Activated CD8-positive, alpha-beta memory T cell treated with anti-CD3 and anti-CD28 coated beads, Interleukin-2, amount 50 U/mL, for 24 hours (primary cell): ENCODE data around the gene MANEAL.

ENCODE experiments used
- DNase-seq: peaks from one replicate; pipeline ENCODE4 v3.0.0-alpha.2; 2020; ENCODE audit errors: extremely low read depth

The MANEAL gene

DNA sequence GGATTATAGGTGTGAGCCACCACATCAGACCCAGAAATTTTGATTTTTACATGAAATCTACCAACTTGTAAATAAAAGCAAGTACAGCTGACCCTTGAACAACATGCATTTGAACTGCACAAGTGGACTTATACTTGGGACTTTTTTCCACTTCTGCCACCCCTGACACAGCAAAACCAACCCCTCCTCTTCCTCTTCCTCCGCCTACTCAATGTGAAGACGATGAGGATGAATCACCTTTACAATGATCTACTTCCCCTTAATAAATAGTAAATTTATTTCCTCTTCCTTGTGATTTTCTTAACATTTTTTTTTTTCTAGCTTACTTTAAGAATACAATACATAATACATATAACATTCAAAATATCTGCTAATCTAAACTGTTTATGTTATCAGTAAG lies 31.9 kb downstream of the MANEAL start:
- no peak for DNase-seq

DNA sequence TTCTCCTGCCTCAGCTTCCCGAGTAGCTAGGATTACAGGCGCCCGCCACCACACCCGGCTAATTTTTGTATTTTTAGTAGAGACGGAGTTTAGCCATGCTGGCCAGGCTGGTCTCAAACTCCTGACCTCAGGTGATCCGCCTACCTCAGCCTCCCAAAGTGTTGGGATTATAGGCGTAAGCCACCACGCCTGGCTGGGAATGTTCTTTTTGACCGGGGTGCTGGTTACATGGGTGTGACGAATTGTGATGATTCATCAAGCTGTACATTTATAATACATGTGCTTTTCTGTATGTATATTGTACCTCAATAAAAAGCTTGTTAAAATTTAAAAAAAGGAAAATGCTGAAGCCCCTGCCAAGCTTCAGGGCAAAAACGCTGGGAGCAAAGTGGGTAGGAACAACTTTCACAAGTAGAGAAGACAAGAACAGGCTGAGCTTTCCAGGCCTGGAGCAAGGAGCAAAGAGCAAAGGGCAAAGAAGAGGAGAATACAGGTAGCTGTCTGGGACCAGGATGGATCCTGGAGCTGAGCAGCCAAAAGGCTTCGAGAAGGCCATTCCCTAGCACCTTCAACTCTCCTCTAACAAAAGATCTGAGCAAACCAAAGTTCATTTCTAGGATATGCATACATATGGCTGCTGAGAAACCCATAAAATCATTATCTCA lies 34.9 kb downstream of the MANEAL start:
- no peak for DNase-seq

DNA sequence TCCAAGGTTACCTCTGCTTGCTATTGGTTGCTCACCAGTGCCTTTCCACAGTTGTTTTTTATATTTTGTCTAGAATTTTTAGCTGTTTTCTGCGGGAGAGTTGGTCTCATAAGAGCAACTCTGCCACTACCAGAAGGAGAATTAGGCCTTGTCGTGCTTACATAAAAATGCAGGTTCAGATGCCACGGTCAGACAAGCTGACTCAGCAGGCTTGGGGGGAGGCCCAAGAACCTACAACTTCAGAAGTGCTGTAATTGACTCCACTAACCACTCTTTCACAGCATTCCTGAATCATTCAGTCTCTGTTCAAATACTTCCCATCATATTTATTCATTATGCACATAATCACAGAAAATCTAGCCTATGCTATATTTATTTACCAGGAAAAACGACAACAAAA lies 37.5 kb downstream of the MANEAL start:
- no peak for DNase-seq

DNA sequence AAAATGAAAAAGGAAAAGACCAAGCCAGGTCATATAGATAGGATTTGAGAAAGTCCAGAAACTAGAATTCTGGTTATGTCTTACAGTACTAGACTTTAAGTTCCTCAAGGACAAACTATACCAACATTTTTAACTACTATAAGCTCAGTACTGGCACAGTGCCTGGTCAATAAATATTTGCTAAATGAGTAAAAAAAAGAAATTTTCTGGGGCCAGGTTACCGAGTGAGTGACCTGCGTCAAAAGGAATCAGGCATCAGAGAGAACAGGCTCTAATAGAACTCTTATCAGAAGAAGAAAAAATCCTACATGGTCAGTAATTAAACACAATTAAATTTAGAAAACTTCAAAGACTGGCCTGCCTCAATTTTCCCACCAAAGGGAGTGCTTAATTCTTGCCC lies 38.2 kb downstream of the MANEAL start:
- DNase-seq, result no peak

DNA sequence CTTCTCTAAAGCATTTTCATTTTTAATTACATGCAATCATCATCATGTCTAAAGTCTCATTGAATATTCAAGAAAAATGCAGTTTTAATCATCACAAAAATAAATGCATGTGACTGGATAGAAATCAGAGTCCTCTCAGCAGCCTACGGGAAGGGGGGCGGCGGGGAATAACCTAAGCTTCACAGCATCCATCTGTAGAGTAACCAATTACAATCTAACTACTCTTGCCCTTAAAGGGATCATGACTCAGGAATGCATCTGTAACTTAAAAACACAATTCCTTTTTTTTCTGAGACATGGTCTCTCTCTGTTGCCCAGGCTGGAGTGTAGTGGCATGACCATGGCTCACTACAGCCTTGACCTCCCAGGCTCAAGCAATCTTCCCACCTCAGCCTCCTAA lies 43.1 kb downstream of the MANEAL start:
- DNase-seq, result no peak

DNA sequence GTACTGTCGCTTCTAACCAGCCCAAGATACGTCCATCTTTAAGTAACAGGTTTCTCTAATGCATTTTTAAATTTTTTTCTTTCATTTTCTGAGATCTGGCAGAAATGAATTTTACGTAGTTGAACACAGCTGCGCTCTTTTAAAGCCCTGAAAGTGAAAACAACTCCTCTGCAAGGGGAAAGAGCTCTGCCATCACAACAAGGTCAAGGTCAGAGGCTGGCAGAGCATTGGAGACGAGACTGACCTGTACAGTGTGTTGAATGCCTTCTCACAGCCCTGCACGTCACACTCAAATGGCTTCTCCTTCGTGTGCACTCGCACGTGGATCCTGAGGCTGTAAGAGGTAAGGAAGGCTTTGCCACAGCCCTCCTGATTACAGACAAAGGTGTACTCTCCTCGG lies 46.0 kb downstream of the MANEAL start:
- DNase-seq, result no peak

DNA sequence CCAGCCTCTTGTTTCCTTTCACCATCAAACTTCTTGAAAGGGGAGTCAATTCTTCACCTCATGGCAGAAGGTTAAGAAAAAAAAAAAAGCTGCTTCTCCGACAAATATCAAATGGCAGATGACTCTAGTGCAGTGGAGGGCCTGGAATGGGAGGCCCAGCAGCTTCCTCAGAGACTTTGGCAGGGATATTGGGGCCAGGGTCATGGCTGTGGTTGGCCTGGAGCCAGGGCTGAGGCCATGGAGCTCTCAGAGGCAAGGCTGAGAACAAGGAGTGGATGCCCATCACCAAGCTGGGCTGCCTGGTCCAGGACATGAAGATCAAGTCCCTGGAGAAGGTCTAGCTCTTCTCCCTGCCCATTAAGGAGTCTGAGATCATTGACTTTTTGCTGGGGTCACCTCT lies 47.1 kb downstream of the MANEAL start:
- no peak for DNase-seq

DNA sequence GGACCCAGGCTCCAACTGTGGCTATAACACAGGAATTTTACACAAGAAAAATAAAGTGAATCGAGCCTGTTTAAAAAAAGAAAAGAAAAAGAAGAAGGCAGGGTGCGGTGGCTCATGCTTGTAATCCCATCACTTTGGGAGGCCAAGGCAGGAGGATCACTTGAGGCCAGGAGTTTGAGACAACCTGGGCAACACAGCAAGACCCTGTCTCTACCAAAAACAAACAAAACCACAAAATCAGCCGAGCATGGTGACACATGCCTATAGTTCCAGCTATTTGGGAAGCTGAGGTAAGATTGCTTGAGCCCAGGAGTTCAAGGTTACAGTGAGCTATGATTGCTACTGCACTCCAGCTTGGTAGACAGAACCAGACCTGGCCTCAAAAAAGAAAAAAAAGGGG lies 48.0 kb downstream of the MANEAL start:
- DNase-seq, result no peak

DNA sequence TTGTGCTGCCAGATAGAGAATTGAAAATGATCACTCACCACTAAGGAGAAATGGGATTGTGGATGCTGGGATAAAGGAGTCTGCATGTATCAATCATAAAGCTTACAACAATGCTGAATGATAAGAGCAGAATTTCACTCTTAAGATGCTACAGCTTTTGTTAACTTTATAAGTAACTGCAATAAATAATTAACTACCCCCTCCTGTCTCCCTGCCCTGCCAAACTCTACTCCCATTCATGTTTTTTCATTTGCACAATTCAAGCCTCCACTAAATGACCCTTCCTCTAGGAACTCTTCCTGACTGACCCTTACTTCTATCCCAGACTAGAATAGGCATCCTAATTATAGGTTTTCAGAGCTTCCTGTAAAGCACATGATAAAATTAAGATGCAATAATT lies 50.9 kb downstream of the MANEAL start:
- no peak for DNase-seq

DNA sequence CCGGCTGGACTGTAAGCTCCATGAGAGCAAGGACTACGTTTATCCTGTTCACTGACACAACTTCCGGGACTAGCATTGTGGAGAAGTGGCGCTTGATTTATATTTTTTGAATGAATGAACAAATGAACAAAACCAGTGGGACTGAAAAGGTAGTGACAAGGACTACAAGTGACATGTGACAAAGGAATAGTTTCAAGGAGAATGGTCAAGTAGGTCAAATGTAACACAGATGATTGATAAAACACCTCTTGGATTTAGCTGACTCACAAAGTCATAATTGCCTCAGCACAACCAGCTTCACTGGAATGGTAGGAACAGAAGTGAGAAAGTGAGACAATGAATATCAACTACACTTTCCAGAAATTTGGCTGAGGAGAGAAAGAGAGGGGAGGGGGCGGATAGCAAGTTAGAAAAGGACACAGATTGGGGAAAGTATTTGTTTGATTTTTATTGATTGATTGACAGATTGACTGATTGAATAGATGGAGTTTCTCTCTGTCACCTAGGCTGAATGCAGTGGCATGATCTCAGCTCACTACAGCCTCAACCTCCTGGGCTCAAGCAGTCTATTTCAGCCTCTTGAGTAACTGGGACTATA lies 51.5 kb downstream of the MANEAL start:
- DNase-seq, result no peak

DNA sequence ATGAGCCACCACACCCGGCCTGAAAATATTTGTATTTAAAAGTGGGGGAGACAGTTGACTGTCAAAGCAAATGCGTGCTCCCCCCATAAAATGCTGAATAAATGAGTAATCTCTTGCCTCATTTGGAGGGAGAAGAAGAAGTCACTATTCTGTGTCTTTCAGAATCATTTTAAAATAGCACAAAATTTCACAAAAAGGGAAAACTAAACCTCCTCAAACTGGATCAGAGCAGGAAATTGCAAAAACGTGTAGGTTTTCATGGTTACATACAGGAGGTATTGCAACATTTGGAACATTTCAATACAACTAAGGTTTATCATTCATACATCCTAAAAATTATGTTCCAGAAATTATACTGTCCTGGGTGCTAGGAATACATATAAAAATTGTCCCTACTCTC lies 52.1 kb downstream of the MANEAL start:
- no peak for DNase-seq

DNA sequence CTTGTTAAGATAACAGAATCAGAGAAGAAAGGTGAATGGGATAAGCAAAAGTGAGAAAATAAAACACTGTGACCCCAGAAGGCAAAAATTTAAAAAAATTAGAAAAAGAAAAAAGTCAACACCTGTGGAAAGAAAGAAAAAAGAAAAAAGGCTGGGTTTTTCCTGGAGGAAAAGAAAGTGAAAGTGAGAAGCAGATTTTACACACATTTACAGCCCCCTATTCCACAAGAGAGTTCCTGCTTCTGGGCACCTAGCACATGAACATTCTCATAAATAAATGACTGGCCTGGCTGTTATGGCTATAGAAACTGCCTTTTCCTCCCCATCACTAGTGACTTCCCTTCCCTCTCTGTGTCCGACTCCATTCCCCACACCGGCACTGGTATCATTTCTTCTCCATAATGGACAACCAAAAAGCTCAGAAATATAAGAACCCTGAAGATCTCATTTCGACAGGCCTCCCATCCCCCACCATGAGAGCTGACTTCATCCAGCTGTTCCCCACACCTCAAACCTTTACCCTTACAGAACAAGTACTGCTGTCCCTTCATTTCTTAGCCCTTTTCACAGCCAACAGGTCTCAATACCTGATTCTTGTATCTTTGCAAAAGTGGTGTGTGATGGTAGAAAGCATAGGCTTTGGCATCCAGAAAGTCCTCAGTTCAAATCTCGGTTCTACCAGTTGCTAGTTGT lies 53.1 kb downstream of the MANEAL start:
- no peak for DNase-seq

DNA sequence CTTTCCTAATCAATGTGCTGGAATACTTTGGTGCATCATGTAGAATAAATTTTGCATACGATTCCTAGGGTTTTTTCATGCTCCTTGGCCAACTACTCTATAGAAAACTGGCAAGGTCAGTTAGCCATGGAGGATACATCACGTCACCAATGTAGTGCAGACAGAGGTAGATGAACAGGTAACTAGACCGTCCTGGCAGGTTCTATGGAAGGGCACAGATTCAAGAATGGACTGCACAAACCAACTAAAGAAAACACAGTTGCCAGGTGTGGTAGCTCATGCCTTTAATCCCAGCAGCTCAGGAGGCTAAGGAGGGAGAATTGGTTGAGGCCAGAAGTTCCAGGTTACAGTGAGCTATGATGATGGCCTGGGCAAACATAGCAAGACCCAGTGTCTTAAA lies 55.8 kb downstream of the MANEAL start:
- no peak for DNase-seq

DNA sequence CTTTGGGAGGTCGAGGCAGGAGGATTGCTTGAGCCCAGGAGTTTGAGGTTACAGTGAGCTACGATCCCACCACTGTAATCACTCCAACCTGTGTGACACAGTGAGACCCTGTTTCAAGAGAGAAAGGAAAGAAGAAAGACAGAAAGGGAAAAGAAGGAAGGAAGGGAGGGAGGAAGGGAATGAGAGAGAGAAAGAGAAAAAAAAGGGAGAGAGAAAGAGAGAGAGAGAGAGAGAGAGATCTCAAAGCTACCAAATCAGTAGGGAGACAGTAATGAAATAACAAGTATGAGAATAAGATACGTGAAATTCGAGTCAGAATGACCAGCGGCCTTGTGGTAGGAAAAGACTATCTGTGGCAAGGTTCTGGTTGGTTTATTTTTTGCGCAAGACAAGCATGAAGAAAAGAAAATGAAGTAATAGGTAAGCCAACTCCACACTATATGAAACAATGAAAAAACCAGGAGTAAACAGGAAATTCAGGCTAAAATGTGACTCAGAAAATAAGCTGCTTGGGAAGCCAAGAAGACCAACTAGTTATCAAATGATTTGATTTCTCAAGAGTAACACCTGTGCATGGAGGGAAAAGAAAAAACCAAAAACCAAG lies 56.8 kb downstream of the MANEAL start:
- DNase-seq, result no peak
